Mammary epithelial cell (primary cell): Measurements from ENCODE around the gene FAM210A.

ENCODE experiments used
- CTCF ChIP-seq, 2 donors: IDR thresholded peaks in 1 of 2; conservative IDR thresholded peaks in 1 of 2; 2 replicates each; pipeline ENCODE4 v1.5.1; 2011 to 2012; ENCODE audit warnings: inconsistent platforms in 2 of 2, low read length in 2 of 2, mild to moderate bottlenecking in 2 of 2, control low read depth in 1 of 2, low read depth in 1 of 2; ENCODE audit not compliant: insufficient read depth in 1 of 2; ENCODE audit errors: extremely low read depth in 1 of 2
- EZH2 ChIP-seq: IDR thresholded peaks from 2 replicates; pipeline ENCODE4 v1.6.1; 2012; ENCODE audit warnings: low read length, inconsistent platforms, borderline replicate concordance

GRCh38 chr18:13660510-13660909, 65.8 kb downstream of the FAM210A start:
- TF ChIP-seq CTCF (conservative IDR thresholded peaks at IDR 0.05 in 1 of 2, IDR thresholded peaks at IDR 0.05 in 1 of 2; ENCODE audit: extremely low read depth in 1 of 2, insufficient read depth in 1 of 2, low read depth in 1 of 2, low read length in 2 of 2) (no peak), EZH2 (no peak)
